Activated gamma-delta T cell (primary cell): Measurements from ENCODE around the gene POU2AF1.

Experiments
- DNase-seq: peaks from one replicate; lab custom pipeline; 2025; lab: John Stamatoyannopoulos, UW

POU2AF1 gene

DNA sequence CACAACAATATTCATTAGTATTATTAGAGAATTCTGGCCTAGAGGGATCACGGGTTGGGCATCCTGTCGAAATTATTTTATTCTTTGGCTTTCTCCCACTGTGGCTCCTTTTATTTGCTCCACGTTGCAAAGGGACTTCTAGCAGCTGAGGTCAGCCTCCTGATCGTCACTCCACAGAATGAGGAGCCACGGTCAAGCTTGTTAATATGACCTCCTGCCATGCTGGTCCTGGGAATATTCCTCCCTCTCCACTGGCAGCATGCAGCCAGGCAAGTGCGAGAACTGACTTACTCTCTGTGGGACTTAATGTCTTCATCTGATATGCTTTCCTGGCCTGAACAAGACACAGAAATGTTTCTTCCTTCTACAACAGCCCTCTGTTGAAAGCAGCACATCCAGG is 59.8 kb downstream of the POU2AF1 start:
- DNase-seq = no peak

DNA sequence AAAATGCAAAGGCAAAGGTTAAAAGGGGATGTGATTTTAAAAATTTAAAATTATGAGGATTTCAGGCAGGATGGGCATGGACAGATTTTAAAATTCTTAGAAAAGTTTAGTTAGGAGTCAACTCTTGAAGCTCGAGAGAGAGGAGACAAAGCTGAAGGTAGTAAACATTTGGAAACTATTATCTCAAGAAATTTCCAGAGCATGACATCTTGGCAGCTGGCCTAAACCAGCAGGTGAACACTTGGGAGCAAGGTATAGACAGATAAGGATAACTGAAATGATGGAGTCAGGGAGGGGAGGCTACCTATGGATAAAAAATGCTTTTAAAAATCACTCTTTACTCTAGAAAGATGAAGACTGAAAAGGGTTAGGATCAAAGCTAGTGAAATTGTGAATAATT is 67.0 kb downstream of the POU2AF1 start:
- no peak for DNase-seq

- no peak for DNase-seq
Observed at GRCh38 chr11:111310723-111311122, 68.4 kb downstream of the POU2AF1 start.

- no peak for DNase-seq
Observed at GRCh38 chr11:111310088-111310487, 69.0 kb downstream of the POU2AF1 start.

DNA sequence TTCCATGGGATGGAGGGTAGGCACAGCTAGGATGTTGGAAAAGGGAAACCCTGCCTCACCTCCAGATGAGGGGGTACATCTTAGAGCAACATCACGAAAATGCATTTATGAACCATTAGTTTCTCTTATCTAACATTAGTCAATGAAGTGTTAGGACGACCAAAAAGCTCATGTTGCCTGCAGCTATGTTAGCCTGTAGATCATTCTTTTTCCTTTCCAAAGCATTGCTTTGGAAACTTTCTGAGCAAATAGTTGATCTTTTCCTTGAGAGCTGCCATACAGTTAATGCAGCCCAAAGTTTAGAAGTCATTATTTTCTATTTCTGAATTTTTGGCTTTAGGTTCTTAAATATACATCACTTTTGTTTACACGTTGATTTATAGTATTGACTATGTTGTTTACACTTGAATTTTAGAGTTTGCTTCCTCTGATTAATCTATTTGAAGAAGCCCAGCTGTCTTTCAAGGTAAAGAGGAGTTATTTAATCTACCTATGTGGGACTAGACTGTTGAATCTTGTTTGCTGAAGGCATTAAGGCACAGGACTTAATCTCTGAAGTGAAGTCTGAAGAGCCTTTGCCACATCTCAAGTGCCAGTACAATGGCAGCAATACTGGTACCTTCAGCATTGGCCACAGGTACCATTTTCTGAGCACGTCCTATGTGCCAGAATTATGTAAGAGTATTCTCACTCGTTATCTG is 69.7 kb downstream of the POU2AF1 start:
- no peak for DNase-seq

DNA sequence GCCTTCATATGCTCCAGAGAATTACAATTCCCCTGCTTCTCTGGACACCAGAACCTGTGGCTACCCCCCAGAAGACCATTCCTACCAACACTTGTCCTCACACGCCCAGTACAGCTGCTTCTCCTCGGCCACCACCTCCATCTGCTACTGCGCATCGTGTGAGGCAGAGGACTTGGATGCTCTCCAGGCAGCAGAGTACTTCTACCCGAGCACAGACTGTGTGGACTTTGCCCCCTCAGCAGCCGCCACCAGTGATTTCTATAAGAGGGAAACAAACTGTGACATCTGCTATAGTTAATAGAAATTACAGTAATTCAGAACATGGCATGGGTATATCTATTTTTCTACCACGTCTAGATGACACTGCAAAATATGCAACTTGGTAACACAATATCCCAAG is 70.9 kb downstream of the POU2AF1 start:
- no peak for DNase-seq

GRCh38 chr11:111307472-111308108 is 71.5 kb downstream of the POU2AF1 start:
- DNase-seq = no peak

GRCh38 chr11:111306321-111306720 is 72.8 kb downstream of the POU2AF1 start:
- no peak for DNase-seq

- no peak for DNase-seq
Observed at GRCh38 chr11:111305876-111306275, 73.2 kb downstream of the POU2AF1 start.

DNA sequence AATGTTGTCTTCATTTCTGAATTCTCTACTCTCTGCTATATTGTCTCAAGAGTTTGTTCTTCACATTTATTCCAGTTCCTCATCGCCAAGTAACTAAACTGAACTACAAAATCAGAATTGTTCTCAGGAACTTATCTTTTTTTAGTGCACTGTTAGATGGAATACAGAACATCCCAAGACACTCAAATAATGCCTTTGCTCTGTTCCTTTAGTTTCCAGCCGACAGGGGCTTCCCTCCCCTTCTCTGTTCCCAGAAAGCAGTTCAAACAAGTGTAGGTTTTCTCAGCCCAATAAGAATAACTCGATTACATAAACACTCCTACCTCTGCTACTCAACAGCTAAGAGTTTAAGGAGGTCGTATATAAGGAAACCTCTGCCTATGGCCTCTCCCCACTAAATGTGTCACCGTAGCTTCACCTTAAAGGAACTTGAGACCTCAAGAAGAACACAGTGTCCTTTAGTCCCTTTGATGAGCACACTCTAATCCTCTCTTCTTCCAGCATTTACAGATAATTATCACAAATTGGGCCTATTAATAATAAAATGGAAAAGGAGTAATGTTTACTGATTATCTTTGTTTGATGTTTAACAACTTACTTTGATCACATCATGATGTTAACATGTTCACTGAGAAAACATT is 73.8 kb downstream of the POU2AF1 start:
- DNase-seq = no peak

GRCh38 chr11:111303461-111303860 is 75.6 kb downstream of the POU2AF1 start:
- no peak for DNase-seq

DNA sequence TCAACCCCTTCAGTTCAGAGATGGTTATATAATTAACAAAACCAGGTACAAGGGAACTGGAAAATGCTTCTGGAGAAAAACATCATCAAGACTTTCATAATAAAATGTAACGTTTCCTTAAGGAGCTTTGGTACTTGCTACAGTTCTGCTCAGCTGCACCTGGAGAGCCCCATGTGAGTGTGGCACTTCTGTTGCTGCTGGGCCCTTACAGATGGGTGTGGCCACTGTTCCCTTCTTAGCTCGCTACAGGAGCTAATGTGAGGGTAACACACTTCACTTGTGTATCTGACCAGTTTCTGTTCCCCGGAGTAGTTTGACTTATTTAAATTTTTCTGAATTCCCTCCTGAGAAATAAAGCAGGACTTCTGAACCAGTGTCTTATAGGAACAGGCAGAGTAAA is 76.8 kb downstream of the POU2AF1 start:
- no peak for DNase-seq
